ENCODE measurements around the gene PRKAG2. TPM values are rescaled to one million over a fixed set of nuclear protein-coding genes. Genes with fewer than 3 reads are reported as not detected.

Gene PRKAG2
- total RNA-seq, 1 donor from 2014 or later = 130 TPM

- Histone ChIP-seq H3K9me3 (replicated peaks) (no peaks in the 10 kb centered on the region), H3K27ac (replicated peaks) (no peak overlapping the region), H3K4me3 (no peak overlapping the region), H3K27me3 (ENCODE audit: low read depth) (no peaks in the 10 kb centered on the region), H3K4me1 (peaks cover 18% of the 10 kb centered on the region), H3K36me3 (no peaks in the 10 kb centered on the region)
- no peak for TF ChIP-seq CTCF (IDR thresholded peaks at IDR 0.05; ENCODE audit: borderline replicate concordance)
- no peak for DNase-seq
- intact Hi-C loops (cut with micrococcal nuclease) = no loop called here
Observed at GRCh38 chr7:151815419-151815818, 61.5 kb downstream of the PRKAG2 start.

GRCh38 chr7:151814400-151815009 is 62.4 kb downstream of the PRKAG2 start:
- no peaks in the 10 kb centered on the region for H3K9me3 ChIP-seq (replicated peaks)
- no peak overlapping the region for H3K4me3 ChIP-seq
- H3K27ac ChIP-seq (replicated peaks) = no peak overlapping the region
- DNase-seq = no peak
- TF ChIP-seq CTCF (IDR thresholded peaks at IDR 0.05; ENCODE audit: borderline replicate concordance) = no peak
- no peaks in the 10 kb centered on the region for H3K36me3 ChIP-seq
- no peaks in the 10 kb centered on the region for H3K27me3 ChIP-seq (ENCODE audit: low read depth)
- intact Hi-C loops (cut with micrococcal nuclease) = no loop called here
- H3K4me1 ChIP-seq = peaks cover 15% of the 10 kb centered on the region

DNA sequence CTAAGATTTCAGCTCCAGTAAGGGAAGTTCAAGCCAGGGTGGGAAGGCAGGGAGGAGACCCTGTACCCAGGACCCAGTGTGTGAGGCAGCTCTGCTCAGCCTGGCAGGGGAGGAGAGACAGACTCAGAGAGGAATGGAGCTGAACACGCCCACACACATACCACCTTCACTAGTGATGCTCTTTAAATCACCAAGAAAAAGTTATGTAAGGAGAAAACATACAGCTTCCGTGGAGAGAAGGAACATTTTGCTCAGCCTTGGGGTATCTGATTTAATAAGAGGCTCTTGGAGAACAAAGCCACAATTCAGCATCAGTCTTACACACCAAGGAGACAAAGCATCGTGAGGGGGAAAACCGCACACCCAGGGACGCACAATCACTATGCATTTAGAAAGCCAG is 62.9 kb downstream of the PRKAG2 start:
- Histone ChIP-seq H3K36me3 (no peaks in the 10 kb centered on the region), H3K4me1 (peaks cover 10% of the 10 kb centered on the region), H3K9me3 (replicated peaks) (no peaks in the 10 kb centered on the region), H3K4me3 (no peak overlapping the region), H3K27me3 (ENCODE audit: low read depth) (no peaks in the 10 kb centered on the region), H3K27ac (replicated peaks) (no peak overlapping the region)
- no peak for TF ChIP-seq CTCF (IDR thresholded peaks at IDR 0.05; ENCODE audit: borderline replicate concordance)
- intact Hi-C loops (cut with micrococcal nuclease) = no loop called here
- no peak for DNase-seq

GRCh38 chr7:151813445-151813844 is 63.5 kb downstream of the PRKAG2 start:
- Histone ChIP-seq H3K9me3 (replicated peaks) (no peaks in the 10 kb centered on the region), H3K27me3 (ENCODE audit: low read depth) (no peaks in the 10 kb centered on the region), H3K36me3 (no peaks in the 10 kb centered on the region), H3K4me3 (no peak overlapping the region), H3K27ac (replicated peaks) (no peak overlapping the region), H3K4me1 (peaks cover 9% of the 10 kb centered on the region)
- peak; percentile 3 for DNase-seq
- intact Hi-C loops (cut with micrococcal nuclease) = no loop called here
- TF ChIP-seq CTCF (IDR thresholded peaks at IDR 0.05; ENCODE audit: borderline replicate concordance) = no peak

DNA sequence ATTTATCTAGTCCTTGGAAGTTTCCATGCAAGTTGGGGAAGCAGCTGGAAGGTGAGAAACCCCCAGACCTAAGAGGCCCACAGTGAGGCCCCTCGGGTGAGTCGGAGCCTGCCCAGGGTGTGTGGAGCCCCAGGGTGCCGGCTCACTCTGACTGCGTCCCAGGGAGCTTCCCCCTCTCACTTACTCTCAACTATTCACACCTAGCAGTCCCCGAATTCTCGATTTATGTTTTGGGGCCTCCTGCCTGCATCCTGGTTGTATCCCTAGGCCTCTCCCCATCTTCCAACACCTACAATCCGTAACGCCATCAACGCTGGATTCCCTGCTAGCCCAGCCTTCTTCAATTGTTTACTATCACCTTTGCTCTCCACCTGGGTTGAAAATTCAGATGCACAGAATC is 63.9 kb downstream of the PRKAG2 start:
- DNase-seq = no peak
- H3K9me3 ChIP-seq (replicated peaks) = no peaks in the 10 kb centered on the region
- TF ChIP-seq CTCF (IDR thresholded peaks at IDR 0.05; ENCODE audit: borderline replicate concordance) = no peak
- peaks cover 9% of the 10 kb centered on the region for H3K4me1 ChIP-seq
- H3K27me3 ChIP-seq (ENCODE audit: low read depth) = no peaks in the 10 kb centered on the region
- H3K4me3 ChIP-seq = no peak overlapping the region
- H3K27ac ChIP-seq (replicated peaks) = no peak overlapping the region
- no peaks in the 10 kb centered on the region for H3K36me3 ChIP-seq
- intact Hi-C loops (cut with micrococcal nuclease) = no loop called here
